Measurements from ENCODE around the gene G3BP1.

GRCh38 chr5:151820271-151820670, 48.5 kb downstream of the G3BP1 start:
- TF ChIP-seq, protein P1, sequence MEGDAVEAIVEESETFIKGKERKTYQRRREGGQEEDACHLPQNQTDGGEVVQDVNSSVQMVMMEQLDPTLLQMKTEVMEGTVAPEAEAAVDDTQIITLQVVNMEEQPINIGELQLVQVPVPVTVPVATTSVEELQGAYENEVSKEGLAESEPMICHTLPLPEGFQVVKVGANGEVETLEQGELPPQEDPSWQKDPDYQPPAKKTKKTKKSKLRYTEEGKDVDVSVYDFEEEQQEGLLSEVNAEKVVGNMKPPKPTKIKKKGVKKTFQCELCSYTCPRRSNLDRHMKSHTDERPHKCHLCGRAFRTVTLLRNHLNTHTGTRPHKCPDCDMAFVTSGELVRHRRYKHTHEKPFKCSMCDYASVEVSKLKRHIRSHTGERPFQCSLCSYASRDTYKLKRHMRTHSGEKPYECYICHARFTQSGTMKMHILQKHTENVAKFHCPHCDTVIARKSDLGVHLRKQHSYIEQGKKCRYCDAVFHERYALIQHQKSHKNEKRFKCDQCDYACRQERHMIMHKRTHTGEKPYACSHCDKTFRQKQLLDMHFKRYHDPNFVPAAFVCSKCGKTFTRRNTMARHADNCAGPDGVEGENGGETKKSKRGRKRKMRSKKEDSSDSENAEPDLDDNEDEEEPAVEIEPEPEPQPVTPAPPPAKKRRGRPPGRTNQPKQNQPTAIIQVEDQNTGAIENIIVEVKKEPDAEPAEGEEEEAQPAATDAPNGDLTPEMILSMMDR (IDR thresholded peaks at IDR 0.05) = no peak
- TF ChIP-seq POLR2A (IDR thresholded peaks at IDR 0.05; ENCODE audit: low read depth) (no peak), POLR2AphosphoS5 (IDR thresholded peaks at IDR 0.05) (no peak)
